ENCODE measurements around the gene TTC39A.
"Not testable (repeated sequence)": the region's sequence is repeated elsewhere in the genome, so short reads cannot be mapped to it uniquely, and the experiment has no call there.

Gene TTC39A

DNA sequence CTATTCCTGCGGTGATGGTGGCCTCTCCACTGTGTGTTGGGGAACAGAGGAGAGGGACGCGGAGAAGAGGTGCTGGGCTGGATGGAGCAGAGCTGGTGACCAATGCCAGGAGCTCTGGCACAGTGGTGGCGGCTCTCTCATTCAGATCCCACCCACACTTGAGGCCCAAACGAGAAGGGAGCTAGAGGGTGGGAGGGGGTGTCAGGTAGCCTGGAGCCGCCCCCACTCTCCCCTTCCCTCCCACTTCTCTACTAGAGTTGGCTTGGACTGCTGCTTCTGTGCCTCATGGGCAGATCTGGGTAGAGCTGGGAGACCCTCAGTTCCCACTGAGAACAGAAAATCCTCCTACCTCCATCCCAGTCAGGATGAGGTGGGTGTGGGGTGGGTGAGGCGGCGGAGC lies 3.5 kb downstream of the TTC39A start:
- no peak overlapping the region for H3K27ac Mint-ChIP-seq
- H3K27me3 Mint-ChIP-seq (ENCODE audit: low read depth): peaks cover 40% of the 10 kb centered on the region
- H3K36me3 Mint-ChIP-seq (ENCODE audit: low read depth): no peaks in the 10 kb centered on the region
- no peaks in the 10 kb centered on the region for H3K9me3 Mint-ChIP-seq
- no peak overlapping the region for H3K4me3 Mint-ChIP-seq
- H3K4me1 Mint-ChIP-seq (ENCODE audit: low read depth): peaks cover 7% of the 10 kb centered on the region

DNA sequence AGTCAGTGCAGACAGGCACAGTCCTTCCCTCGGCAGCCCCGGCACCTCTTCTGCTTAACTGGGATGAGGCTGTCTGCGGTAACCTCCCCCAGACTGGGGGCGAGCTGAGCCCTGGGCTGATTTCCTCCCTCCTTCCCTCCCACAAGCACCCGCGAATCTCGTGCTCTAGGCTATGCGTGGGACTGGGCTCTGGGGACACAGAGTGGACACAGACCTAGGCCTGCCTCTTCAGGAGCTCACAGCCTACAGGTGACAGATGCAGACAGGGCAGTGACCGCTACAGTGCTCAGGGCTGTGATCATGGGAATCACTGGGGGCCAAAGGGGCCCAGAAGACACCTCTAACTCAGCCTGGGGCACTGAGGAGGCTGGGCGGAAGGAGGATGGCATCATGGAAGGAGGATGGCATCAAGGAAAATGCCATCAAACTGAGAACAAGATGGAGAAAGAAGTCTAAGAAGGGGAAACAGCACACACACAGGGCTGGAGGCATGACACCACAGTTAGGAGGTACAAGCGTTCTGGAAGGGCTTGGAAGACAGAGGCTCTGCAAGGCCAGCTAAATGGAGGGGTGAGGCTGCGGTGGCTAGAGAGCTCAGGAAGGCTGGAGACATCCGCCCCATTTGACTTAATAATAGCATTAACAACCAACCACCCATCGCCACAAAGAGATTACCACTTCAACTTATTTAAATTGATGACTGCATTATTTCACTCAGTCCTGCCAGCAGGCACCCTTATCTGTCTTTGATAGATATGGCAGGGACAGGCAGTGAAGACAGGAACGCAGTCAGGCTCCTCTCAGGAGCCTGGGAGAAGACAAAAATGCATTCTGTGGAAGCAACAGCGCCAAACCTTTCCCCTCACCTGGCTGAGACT lies 4.2 kb downstream of the TTC39A start:
- Mint-ChIP-seq H3K4me3 (no peak overlapping the region), H3K27ac (no peak overlapping the region), H3K4me1 (ENCODE audit: low read depth) (peaks cover 5% of the 10 kb centered on the region), H3K9me3 (no peaks in the 10 kb centered on the region), H3K27me3 (ENCODE audit: low read depth) (peaks cover 33% of the 10 kb centered on the region), H3K36me3 (ENCODE audit: low read depth) (no peaks in the 10 kb centered on the region)

DNA sequence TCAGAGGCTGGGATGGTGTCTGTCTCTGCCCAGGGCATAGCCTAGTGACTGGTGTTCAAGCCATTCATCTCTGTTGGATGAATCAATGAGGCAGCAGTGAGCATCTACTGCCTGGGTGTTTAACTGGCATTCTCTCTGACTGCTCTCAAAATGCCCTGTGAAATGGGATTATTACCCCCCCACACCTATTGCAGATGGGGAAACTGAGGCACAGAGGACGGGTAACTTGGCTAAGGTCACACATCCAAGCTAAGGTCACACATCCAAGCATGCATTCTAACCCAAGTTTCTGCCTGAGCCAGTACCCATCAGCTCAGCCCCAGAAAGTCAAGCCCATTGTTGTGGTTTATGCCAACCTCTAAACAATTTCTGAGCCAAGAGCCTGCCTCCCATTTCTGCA lies 5.0 kb downstream of the TTC39A start:
- H3K4me1 Mint-ChIP-seq (ENCODE audit: low read depth): no peaks in the 10 kb centered on the region
- no peak overlapping the region for H3K4me3 Mint-ChIP-seq
- H3K36me3 Mint-ChIP-seq (ENCODE audit: low read depth): no peaks in the 10 kb centered on the region
- H3K9me3 Mint-ChIP-seq: no peaks in the 10 kb centered on the region
- H3K27ac Mint-ChIP-seq: no peak overlapping the region
- peaks cover 27% of the 10 kb centered on the region for H3K27me3 Mint-ChIP-seq (ENCODE audit: low read depth)

DNA sequence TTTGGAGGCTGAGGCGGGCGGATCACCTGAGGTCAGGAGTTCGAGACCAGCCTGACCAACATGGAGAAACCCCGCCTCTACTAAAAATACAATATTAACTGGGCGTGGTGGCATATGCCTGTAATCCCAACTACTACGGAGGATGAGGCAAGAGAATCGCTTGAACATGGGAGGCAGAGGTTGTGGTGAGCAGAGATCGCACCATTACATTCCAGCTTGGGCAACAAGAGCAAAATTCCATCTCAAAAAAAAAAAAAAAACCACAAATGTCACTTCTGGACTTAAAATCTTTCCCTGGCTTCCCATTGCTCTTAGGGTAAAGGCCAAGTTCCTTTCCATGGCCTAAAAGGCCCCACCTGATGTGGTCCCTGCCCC lies 5.4 kb downstream of the TTC39A start:
- not testable (repeated sequence) for H3K4me1 Mint-ChIP-seq (ENCODE audit: low read depth); H3K27ac Mint-ChIP-seq; H3K4me3 Mint-ChIP-seq; H3K36me3 Mint-ChIP-seq (ENCODE audit: low read depth); H3K9me3 Mint-ChIP-seq
- H3K27me3 Mint-ChIP-seq (ENCODE audit: low read depth): peaks cover 28% of the 10 kb centered on the region

DNA sequence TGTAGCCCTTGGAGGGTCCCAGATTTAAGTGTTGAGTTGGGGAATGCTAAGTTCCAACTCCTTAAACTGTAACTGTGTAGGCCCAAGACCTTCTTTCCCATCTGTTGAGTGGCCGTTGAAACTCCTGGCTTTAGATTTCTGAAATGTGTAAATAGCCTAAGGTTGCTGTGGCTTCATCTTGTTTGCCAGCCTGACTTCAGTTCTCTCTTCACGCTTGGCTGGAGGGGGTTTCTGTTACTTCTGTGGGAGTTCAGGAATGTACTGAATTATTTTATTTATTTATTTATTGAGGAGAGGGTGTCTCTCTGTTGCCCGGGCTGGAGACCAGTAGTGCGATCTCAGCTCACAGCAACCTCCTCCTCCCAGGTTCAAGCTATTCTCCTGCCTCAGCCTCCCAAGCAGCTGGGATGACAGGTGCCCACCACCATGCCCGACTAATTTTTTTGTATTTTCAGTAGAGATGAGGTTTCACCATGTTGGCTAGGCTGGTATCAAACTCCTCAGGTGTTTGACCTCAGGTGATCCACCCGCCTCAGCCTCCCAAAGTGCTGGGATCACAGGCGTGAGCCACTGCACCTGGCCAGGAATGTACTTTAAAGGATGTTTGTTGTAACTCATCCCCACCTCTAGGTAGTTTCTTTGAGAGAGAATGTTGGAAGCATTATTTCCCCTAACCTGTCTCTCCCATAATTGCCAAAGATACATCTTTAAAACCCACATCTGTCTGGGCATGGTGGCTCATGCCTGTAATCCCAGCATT lies 5.9 kb downstream of the TTC39A start:
- H3K4me1 Mint-ChIP-seq (ENCODE audit: low read depth): no peaks in the 10 kb centered on the region
- no peaks in the 10 kb centered on the region for H3K9me3 Mint-ChIP-seq
- H3K36me3 Mint-ChIP-seq (ENCODE audit: low read depth): no peaks in the 10 kb centered on the region
- H3K27ac Mint-ChIP-seq: no peak overlapping the region
- H3K27me3 Mint-ChIP-seq (ENCODE audit: low read depth): peaks cover 25% of the 10 kb centered on the region
- H3K4me3 Mint-ChIP-seq: no peak overlapping the region

DNA sequence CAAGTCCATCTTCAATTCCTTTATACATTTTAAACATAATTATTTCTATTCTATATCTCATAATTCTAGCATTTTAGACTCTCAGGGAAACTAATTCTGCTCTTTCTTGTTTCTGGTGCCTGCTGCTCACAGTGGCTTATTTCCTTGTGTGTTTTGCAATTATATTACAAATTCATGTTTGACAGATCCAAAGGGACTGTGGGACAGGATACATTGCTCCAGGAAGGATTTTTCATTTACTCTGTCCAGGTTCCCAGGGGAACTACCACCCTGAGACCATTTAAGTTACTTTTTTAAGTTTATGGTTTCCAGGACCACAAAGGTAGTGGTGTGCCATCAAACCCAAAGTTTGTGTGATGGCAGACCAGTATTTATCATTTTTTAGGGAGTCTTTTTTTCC lies 6.6 kb downstream of the TTC39A start:
- no peak overlapping the region for H3K4me3 Mint-ChIP-seq
- no peaks in the 10 kb centered on the region for H3K4me1 Mint-ChIP-seq (ENCODE audit: low read depth)
- H3K27me3 Mint-ChIP-seq (ENCODE audit: low read depth): peaks cover 18% of the 10 kb centered on the region
- no peak overlapping the region for H3K27ac Mint-ChIP-seq
- H3K9me3 Mint-ChIP-seq: no peaks in the 10 kb centered on the region
- H3K36me3 Mint-ChIP-seq (ENCODE audit: low read depth): no peaks in the 10 kb centered on the region

DNA sequence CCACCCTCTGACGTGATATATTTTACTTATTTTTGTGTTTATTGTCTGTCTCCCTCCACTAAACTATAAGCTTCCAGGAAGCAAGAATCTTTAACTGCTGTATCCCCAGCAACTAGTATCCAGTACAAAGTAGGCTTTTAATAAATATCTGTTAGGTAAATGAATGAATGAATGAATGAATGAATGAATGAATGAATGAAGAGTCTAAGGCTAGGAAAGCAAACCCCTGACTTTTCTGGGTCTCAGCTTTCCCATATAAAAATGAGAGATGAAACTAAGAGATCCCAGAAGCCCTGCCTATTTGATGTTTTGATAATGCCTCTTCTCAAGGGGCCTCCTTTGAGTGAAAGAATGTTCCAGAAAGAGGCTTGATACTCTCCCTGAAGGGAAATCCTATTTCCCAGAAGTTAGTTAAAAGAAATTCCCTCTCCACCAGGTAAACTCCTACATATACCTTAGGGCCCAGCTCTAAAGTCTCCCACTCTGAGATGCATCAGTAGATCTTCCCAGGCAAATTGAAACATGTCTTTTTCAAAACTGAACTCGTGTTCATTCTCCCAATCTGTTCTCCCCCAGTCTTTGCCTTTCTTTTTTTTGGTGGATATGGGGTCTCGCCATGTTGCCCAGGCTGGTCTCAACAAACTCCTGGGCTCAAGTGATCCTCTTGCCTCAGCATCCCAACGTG lies 7.8 kb downstream of the TTC39A start:
- Mint-ChIP-seq H3K4me3 (no peak overlapping the region), H3K9me3 (no peaks in the 10 kb centered on the region), H3K4me1 (ENCODE audit: low read depth) (no peaks in the 10 kb centered on the region), H3K27me3 (ENCODE audit: low read depth) (peaks cover 11% of the 10 kb centered on the region), H3K27ac (no peak overlapping the region), H3K36me3 (ENCODE audit: low read depth) (no peaks in the 10 kb centered on the region)

DNA sequence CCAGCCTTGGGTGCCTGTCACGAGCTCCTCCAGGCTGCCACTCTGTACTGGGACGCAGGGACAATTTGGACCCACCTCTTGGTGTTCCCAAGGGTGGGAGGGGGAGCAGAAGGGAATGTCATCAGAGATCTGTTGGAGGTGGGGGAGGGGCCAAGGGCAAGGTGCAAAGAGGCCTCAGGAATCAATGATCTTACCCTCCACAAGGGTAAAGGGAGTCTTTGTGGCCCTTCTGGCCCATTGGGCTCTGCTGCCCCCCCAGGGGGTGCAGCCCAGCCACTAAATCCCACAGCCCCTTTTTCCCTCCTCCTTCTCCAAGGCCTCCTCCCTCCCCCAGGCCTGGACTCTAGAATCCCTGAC lies 8.5 kb downstream of the TTC39A start:
- Mint-ChIP-seq H3K27ac (no peak overlapping the region), H3K36me3 (ENCODE audit: low read depth) (no peaks in the 10 kb centered on the region), H3K4me3 (no peak overlapping the region), H3K9me3 (no peaks in the 10 kb centered on the region), H3K27me3 (ENCODE audit: low read depth) (peaks cover 11% of the 10 kb centered on the region), H3K4me1 (ENCODE audit: low read depth) (no peaks in the 10 kb centered on the region)

DNA sequence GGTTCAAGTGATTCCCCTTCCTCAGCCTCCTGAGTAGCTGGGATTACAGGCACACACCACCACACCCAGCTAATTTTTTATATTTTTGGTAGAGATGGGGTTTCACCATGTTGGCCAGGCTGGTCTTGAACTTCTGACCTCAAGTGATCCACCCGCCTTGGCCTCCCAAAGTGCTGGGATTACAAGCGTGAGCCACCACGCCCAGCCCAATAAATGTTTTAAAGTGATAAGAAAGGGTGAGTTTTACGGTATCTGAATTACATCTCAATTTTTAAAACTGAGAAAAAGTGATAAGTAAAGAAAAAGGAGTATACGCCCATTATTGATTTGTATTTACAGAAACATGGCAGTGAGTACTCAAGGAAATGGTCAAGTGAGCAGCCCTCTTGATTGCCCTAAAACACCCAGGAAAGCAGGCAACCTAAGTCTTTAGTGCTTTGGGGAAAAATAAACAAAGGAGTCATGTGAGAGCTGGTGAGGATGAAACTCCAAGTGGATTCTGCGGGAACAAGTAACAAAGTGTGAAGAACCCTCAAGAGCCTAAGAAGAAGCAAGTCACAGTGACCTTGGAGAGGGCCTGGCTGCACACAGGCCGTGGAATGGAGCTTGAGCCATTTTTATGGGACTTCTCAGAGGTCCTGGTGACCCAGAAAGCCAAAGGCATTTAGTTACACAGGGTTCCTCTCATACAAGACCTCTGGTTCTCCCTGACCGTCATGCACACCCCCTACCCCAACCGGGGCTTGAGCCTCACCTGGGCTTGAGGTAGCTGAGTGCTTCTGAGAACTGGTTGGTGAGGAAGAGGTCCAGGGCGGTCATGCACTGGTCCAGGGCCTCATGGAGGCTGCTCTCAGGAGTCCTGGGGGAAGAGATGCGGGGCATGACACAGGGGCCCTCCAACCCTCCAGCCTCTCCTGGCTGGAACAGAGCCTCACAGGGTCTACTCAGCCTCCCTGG lies 9.1 kb downstream of the TTC39A start:
- H3K27ac Mint-ChIP-seq: no peak overlapping the region

DNA sequence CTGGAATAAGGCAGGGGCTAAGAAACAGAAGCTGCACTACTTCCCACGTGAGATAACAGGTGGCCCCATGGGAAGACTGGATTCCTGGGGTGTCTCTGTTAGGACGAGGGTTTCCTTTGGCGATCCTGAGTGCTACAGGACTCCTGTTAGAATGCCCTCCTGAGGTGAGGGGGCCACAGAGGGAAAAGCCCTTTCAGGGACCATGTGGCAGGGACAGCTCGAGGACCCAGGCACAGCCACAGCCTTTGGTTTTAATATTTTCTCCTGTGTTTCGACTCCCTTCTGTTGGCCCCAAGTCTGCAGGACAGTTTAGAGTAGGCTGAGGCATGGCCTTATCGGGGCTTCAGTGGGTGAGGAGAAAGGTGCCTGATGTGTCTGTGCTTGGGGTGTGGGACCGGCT lies 12.6 kb downstream of the TTC39A start:
- no peaks in the 10 kb centered on the region for H3K9me3 Mint-ChIP-seq
- no peak overlapping the region for H3K4me3 Mint-ChIP-seq
- no peak overlapping the region for H3K27ac Mint-ChIP-seq
- H3K27me3 Mint-ChIP-seq (ENCODE audit: low read depth): peaks cover 4% of the 10 kb centered on the region
- peaks cover 10% of the 10 kb centered on the region for H3K4me1 Mint-ChIP-seq (ENCODE audit: low read depth)
- no peaks in the 10 kb centered on the region for H3K36me3 Mint-ChIP-seq (ENCODE audit: low read depth)

More for the DNA sequence above, 9.1 kb downstream of the TTC39A start:
- no peaks in the 10 kb centered on the region for H3K36me3 Mint-ChIP-seq (ENCODE audit: low read depth)
- no peaks in the 10 kb centered on the region for H3K9me3 Mint-ChIP-seq
- H3K27me3 Mint-ChIP-seq (ENCODE audit: low read depth): peaks cover 11% of the 10 kb centered on the region
- no peak overlapping the region for H3K4me3 Mint-ChIP-seq
- H3K4me1 Mint-ChIP-seq (ENCODE audit: low read depth): peaks cover 1% of the 10 kb centered on the region

DNA sequence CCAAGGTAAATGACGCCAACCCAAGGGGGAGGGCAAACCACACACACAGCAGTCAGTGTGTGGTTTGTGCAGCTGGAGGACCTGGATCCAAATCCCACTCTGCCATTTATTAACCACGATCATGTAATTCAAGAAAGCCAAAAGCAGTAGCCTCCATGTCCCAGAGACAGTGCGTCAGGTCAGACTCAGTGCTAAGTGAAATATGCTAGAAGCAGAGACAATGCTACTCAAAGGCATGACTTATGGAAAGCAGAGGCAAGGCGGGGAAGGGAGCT lies 13.6 kb downstream of the TTC39A start:
- Mint-ChIP-seq H3K4me3 (no peak overlapping the region), H3K27me3 (ENCODE audit: low read depth) (peaks cover 3% of the 10 kb centered on the region), H3K4me1 (ENCODE audit: low read depth) (peaks cover 10% of the 10 kb centered on the region), H3K27ac (no peak overlapping the region), H3K9me3 (no peaks in the 10 kb centered on the region), H3K36me3 (ENCODE audit: low read depth) (no peaks in the 10 kb centered on the region)

DNA sequence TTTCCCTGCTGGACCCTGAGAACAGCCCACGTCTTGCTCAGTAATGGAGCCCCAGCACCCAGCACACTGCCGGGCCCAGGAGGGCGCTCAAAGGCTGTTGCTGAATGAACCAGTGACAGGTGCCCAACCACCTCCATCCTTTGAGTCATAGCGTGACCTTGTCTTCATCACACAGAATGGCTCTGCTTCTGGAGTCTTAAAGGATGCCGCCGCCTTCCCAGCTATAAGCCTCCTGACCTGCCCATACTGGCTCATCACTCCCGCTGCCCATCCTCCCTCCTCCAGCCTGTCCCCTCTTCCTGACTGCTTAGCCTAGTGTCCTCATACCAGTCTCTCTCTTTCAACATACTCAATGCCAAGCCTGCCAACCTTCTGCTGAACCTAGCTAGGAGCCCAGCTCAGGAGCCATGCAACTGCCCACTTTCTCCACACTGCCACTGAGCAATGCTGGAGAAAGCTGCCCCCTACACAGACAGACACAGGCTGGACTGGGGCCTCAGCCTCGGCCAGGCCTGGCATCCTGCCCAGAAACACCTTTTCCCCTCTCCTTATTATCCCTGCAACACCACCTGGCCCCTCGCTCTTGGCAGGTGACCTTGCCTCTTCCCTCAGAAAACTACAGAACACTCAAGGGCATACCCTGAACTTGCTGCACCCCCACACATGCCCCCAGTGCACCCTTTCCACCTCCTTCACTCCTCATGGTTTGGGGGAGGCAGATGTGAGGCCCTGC lies 14.1 kb downstream of the TTC39A start:
- H3K9me3 Mint-ChIP-seq: no peaks in the 10 kb centered on the region
- no peak overlapping the region for H3K4me3 Mint-ChIP-seq
- H3K27me3 Mint-ChIP-seq (ENCODE audit: low read depth): peaks cover 3% of the 10 kb centered on the region
- no peaks in the 10 kb centered on the region for H3K36me3 Mint-ChIP-seq (ENCODE audit: low read depth)
- H3K27ac Mint-ChIP-seq: no peak overlapping the region
- peaks cover 10% of the 10 kb centered on the region for H3K4me1 Mint-ChIP-seq (ENCODE audit: low read depth)

DNA sequence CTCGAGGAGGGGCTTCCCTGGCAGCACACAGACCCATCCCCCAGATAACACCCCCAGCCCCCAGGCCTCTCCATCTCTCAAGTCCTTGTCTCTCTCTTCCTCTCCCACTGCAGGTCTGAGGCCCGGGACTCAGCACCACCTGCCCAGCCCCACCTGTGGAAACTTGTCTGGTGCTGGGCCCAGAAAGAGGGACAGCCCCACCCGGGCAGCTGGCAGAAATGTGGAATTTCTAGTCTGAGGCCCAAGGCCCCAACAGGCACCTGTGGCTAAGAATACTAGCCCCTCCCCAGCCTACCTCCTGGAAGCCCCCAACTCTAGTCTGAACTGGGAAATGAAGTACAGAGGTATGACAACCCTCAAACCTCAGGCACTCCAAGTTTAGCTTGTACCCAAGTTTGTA lies 15.4 kb downstream of the TTC39A start:
- Mint-ChIP-seq H3K4me3 (no peak overlapping the region), H3K27me3 (ENCODE audit: low read depth) (peaks cover 2% of the 10 kb centered on the region), H3K27ac (no peak overlapping the region), H3K9me3 (no peaks in the 10 kb centered on the region), H3K4me1 (ENCODE audit: low read depth) (peaks cover 15% of the 10 kb centered on the region), H3K36me3 (ENCODE audit: low read depth) (no peaks in the 10 kb centered on the region)

Measured in T-helper 1 cell treated with Interleukin-12 subunit alpha and Interleukin-12 subunit beta and Interleukin-4 antibody, amounts not matched to agents 30 μg/mL and 1 μg/mL, for 36 hours (primary cell).